NCI-H1105 (cell line): Measurements from ENCODE around the gene BCAP31.
"Not testable (repeated sequence)": the region's sequence is repeated elsewhere in the genome, so short reads cannot be mapped to it uniquely, and the experiment has no call there.

ENCODE experiments used
- DNase-seq: peaks from one replicate; lab custom pipeline; 2025; lab: John Stamatoyannopoulos, UW

BCAP31 gene

DNA sequence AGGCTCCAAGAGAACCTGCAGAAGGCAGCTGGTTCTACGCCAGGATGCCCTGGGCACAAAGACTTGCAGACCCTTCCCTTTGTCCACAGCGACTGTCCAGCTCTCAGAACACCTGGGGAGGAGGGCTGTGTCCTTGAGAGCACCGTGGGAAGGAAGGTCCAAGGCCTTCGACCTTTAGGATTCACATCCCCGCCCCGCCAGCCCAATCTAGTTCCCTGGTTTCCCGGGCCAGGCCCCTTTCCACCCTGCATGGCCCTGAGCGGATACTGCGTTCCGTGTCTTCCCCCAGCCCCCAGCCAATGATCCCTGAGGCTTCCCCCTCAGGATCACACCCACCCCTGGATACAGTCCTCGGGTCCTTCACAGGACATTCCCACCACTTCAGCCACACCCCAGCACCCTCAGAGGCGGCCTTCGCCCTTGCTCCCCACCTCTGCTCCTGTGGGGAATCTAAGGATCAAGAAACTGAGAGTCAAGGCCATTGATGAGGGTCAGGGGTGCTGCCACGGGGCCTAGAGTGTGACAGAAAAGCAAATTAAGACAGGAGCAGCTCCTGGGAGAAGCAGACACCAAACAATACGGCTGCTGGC lies 9.6 kb upstream of the BCAP31 start:
- DNase-seq = no peak

DNA sequence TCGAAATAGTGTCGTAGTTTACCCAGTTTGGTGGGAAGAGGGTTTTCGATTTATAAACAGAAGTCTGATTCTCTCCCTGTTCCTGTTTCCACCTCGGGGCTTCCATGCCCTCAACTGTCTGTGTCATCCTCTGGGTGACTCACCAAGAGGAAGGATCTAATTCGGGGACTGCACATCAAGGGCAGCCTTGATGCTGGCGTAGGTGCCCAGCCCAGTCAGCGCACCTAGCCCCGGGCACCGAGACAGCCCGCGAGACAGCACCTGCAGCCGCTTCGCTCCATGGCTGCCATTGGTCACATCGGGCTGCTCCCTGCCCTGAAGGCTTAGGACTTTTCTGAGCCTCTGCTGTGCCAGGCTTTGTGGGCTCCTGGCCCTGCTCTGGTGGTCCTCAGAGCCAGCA lies 8.2 kb upstream of the BCAP31 start:
- no peak for DNase-seq

DNA sequence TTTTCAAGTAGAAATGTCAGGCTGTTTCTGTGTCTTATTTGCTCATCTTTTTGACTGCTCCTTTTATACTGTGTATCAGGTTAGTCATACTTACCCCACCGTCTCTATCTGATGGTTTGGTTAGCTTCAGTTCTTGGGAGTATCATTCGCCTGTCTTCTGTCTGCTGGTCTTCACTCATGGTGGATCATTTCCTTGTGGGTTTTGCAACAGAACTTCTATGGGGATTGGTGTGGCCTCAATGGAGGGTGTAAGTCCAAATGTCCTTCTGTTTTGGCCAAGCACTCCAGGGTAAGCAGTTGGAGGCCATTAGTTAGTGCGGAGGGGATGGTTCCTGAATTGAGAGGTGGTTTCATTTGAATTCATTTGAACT lies 7.6 kb upstream of the BCAP31 start:
- no peak for DNase-seq

GRCh38 chrX:153731117-153731844 lies 7.1 kb upstream of the BCAP31 start:
- no peak for DNase-seq

GRCh38 chrX:153730115-153730514 lies 5.9 kb upstream of the BCAP31 start:
- not testable (repeated sequence) for DNase-seq

DNA sequence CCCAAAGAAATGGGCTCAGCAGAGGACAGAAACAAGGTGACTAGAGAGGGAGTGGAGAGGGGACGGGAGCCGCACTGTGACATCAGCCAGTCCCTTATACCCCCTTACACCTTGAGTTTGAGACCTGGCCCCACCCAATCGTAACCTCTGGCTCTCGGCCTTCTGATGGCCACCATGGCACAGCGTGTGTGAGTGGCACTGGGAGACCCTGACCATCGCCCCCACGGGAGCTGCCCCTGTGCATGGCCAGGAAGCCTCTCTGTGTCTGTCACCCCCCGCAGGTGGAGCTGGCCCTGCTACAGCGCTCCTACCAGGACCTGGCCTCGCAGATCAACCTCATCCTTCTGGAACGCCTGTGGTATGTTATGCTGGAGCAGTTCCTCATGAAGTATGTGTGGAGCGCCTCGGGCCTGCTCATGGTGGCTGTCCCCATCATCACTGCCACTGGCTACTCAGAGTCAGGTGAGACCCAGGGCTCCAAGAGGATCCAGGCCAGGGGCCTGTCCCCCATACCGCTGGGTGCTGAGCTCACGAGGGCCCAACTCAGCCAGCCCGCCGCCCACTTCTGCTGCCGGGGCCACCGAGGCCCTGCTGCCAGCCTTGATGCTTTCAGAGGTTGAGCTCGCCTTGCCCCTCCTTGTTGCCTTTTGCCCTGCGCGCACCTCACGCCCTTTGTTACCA lies 4.9 kb upstream of the BCAP31 start:
- no peak for DNase-seq

DNA sequence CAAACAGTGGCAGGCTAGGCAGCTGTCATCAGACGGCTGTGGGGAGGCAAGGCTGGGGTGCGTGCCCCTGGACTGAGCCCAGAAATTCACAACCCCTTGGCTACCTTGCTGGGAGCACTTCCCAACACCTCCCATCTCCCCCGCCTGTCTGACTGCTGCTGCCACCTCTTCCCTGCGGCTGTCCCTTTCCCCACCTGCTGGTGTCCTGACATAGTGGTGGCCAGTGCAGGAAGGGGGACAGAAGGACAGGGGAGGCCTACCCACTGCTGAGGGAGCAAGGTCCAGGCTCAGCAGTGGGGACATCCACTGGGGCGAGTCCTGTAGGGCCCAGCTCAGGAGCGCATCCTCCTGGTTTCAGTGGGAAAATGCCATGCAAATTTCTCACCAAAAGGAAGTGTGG lies 3.9 kb upstream of the BCAP31 start:
- no peak for DNase-seq

- peak; percentile 67 for DNase-seq
Observed at GRCh38 chrX:153727123-153727931, 3.1 kb upstream of the BCAP31 start.

GRCh38 chrX:153726286-153727122 lies 2.3 kb upstream of the BCAP31 start:
- DNase-seq = peak; percentile 60

GRCh38 chrX:153725832-153726285 lies 1.7 kb upstream of the BCAP31 start:
- no peak for DNase-seq

DNA sequence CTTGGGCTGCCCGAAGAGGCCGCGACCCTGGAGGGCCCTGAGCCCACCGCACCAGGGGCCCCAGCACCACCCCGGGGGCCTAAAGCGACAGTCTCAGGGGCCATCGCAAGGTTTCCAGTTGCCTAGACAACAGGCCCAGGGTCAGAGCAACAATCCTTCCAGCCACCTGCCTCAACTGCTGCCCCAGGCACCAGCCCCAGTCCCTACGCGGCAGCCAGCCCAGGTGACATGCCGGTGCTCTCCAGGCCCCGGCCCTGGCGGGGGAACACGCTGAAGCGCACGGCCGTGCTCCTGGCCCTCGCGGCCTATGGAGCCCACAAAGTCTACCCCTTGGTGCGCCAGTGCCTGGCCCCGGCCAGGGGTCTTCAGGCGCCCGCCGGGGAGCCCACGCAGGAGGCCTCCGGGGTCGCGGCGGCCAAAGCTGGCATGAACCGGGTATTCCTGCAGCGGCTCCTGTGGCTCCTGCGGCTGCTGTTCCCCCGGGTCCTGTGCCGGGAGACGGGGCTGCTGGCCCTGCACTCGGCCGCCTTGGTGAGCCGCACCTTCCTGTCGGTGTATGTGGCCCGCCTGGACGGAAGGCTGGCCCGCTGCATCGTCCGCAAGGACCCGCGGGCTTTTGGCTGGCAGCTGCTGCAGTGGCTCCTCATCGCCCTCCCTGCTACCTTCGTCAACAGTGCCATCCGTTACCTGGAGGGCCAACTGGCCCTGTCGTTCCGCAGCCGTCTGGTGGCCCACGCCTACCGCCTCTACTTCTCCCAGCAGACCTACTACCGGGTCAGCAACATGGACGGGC lies 1.0 kb upstream of the BCAP31 start:
- DNase-seq = no peak

- DNase-seq = peak; percentile 46
Observed at GRCh38 chrX:153723351-153724251, 586 bp downstream of the BCAP31 start.

GRCh38 chrX:153722704-153723350 lies 1.4 kb downstream of the BCAP31 start:
- no peak for DNase-seq

- DNase-seq = no peak
Observed at GRCh38 chrX:153719701-153720100, 4.5 kb downstream of the BCAP31 start.

GRCh38 chrX:153719238-153719637 lies 4.9 kb downstream of the BCAP31 start:
- no peak for DNase-seq

GRCh38 chrX:153717445-153717844 lies 6.7 kb downstream of the BCAP31 start:
- DNase-seq = no peak

DNA sequence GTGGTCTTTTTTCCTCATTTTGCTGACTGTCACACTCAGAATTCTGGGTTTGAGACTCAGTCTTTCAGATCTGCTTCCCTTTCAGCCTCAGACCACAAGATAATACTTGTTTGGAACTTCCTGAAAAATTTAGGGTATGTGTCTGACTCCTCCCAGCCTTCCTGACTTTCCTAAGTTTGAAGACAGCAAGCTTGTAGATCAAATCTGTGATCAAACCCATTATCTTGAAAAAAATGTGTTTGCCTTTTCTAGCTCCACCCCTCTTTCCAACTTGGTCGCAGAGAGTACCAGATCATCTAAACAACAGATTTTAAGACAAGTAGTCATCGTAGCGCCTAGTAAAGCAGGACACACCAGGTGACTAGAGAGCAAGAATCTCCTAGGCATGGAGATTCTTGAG lies 9.9 kb downstream of the BCAP31 start:
- DNase-seq = no peak

DNA sequence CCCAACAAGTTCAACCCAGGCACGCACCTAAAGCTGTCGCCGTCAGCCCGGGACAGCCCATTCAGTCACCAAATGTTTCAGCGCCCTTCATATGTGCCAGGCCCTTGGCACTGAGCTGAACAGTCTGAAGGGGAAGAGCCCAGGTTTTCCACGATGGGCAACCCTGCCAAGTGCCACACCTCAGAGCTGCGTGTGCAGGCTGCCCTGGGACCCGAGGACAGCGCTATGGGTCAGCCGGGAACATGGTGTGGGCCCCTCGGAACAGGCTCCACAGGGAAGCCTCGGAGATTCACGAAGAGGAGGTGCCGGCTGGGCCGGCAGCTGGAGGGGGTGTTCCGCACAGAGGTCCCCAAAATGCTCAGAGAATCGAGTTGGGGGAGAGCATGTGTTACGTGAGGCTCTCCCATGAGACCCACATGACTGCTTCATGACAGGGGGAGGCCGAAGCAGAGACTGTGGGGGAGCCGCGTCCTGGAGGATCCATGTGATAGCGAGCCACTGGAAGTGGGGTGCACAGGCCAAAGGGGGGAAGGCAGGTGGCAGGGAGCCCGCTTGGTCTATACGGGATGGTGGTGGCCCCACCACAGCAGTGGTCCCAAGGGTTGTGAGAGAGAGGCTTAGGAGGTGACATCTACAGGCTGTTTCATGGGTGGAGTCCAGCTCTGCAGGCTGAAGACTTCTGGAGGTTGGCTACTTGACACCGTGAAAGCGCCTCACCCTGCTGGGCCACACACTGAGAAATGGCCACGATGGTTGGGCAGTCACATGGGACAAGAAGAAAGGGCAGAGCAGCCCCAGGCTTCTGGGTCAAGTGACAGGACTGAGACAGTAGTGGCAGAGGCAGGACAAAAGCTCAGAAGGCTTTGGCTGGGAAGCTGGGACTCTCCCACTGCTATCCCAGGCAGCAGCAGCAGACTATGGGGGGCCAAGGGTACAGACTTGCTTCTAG lies 14.2 kb downstream of the BCAP31 start:
- no peak for DNase-seq
